Stimulated activated CD4-positive, alpha-beta T cell treated with anti-CD3 and anti-CD28 coated beads, Interleukin-15, amount 100 ng/mL, for 1 hour (primary cell): ENCODE data around the gene ACVR1.
"Not testable (repeated sequence)": the region's sequence is repeated elsewhere in the genome, so short reads cannot be mapped to it uniquely, and the experiment has no call there.

Experiments used
- DNase-seq, 2 donors: peaks; one replicate each; pipeline ENCODE4 v3.0.0-alpha.2; 2020; ENCODE audit warnings: low read depth in 1 of 2, low spot score in 1 of 2

ACVR1 gene

GRCh38 chr2:157761520-157761919, 114.6 kb downstream of the ACVR1 start:
- no peak for DNase-seq

- DNase-seq: no peak
Observed at GRCh38 chr2:157760949-157761348, 115.2 kb downstream of the ACVR1 start.

- DNase-seq: no peak
Observed at GRCh38 chr2:157759855-157760254, 116.3 kb downstream of the ACVR1 start.

- no peak for DNase-seq
Observed at GRCh38 chr2:157758586-157758985, 117.5 kb downstream of the ACVR1 start.

GRCh38 chr2:157757500-157757899, 118.6 kb downstream of the ACVR1 start:
- no peak for DNase-seq

GRCh38 chr2:157756447-157756846, 119.7 kb downstream of the ACVR1 start:
- not testable (repeated sequence) for DNase-seq

GRCh38 chr2:157751462-157752058, 124.6 kb downstream of the ACVR1 start:
- DNase-seq: peak in 1 of 2 donors; percentile 10

GRCh38 chr2:157749684-157750083, 126.4 kb downstream of the ACVR1 start:
- DNase-seq: no peak

- no peak for DNase-seq
Observed at GRCh38 chr2:157748371-157749142, 127.6 kb downstream of the ACVR1 start.

GRCh38 chr2:157747695-157748370, 128.3 kb downstream of the ACVR1 start:
- no peak for DNase-seq

- DNase-seq: no peak
Observed at GRCh38 chr2:157747280-157747679, 128.8 kb downstream of the ACVR1 start.

GRCh38 chr2:157746234-157746950, 129.7 kb downstream of the ACVR1 start:
- DNase-seq: no peak

GRCh38 chr2:157744571-157745076, 131.5 kb downstream of the ACVR1 start:
- no peak for DNase-seq

- no peak for DNase-seq
Observed at GRCh38 chr2:157743051-157743450, 133.1 kb downstream of the ACVR1 start.

GRCh38 chr2:157741819-157742484, 134.2 kb downstream of the ACVR1 start:
- no peak for DNase-seq

- DNase-seq: no peak
Observed at GRCh38 chr2:157737656-157738055, 138.5 kb downstream of the ACVR1 start.

- DNase-seq: no peak
Observed at GRCh38 chr2:157735532-157735931, 140.6 kb downstream of the ACVR1 start.

- DNase-seq: no peak
Observed at GRCh38 chr2:157733263-157733662, 142.9 kb downstream of the ACVR1 start.

- DNase-seq: no peak
Observed at GRCh38 chr2:157732596-157732995, 143.5 kb downstream of the ACVR1 start.

- DNase-seq: no peak
Observed at GRCh38 chr2:157727693-157728092, 148.4 kb downstream of the ACVR1 start.

GRCh38 chr2:157726946-157727345, 149.2 kb downstream of the ACVR1 start:
- no peak for DNase-seq
